G401.6 (cell line): ENCODE results near the gene C2orf49.

Source experiments
- FAIRE-seq: peaks from 2 replicates; lab custom pipeline; 2012; peaks lifted over from hg19 to GRCh38; lab: Jason Lieb, UNC

The C2orf49 gene

GRCh38 chr2:105383432-105384166 lies 46.3 kb downstream of the C2orf49 start:
- FAIRE-seq, result no peak

- no peak for FAIRE-seq
Observed at GRCh38 chr2:105384216-105384615, 46.9 kb downstream of the C2orf49 start.

GRCh38 chr2:105384861-105385260 lies 47.5 kb downstream of the C2orf49 start:
- no peak for FAIRE-seq

- no peak for FAIRE-seq
Observed at GRCh38 chr2:105385731-105386540, 48.6 kb downstream of the C2orf49 start.

GRCh38 chr2:105387225-105387624 lies 49.9 kb downstream of the C2orf49 start:
- FAIRE-seq, result no peak

GRCh38 chr2:105388971-105389381 lies 51.6 kb downstream of the C2orf49 start:
- no peak for FAIRE-seq

GRCh38 chr2:105390454-105390853 lies 53.1 kb downstream of the C2orf49 start:
- no peak for FAIRE-seq

GRCh38 chr2:105391058-105391627 lies 53.8 kb downstream of the C2orf49 start:
- FAIRE-seq, result no peak

- FAIRE-seq, result no peak
Observed at GRCh38 chr2:105391763-105392662, 54.7 kb downstream of the C2orf49 start.

- no peak for FAIRE-seq
Observed at GRCh38 chr2:105393373-105394055, 56.2 kb downstream of the C2orf49 start.

- FAIRE-seq, result no peak
Observed at GRCh38 chr2:105394951-105395611, 57.7 kb downstream of the C2orf49 start.

GRCh38 chr2:105395691-105396090 lies 58.4 kb downstream of the C2orf49 start:
- FAIRE-seq, result no peak

GRCh38 chr2:105396254-105397024 lies 59.1 kb downstream of the C2orf49 start:
- peak; percentile 28 for FAIRE-seq

GRCh38 chr2:105397025-105397722 lies 59.8 kb downstream of the C2orf49 start:
- FAIRE-seq, result peak; percentile 11

- FAIRE-seq, result no peak
Observed at GRCh38 chr2:105397953-105398335, 60.6 kb downstream of the C2orf49 start.

- FAIRE-seq, result no peak
Observed at GRCh38 chr2:105398336-105399206, 61.2 kb downstream of the C2orf49 start, which contains the start of gene FHL2. Gene FHL2, minus strand, starts transcription at chr2:105399051. Its CDS starts 12,535 bp downstream, at chr2:105386516.
